SK-N-SH (cell line): Measurements from ENCODE around the gene CPVL. TPM values are rescaled to one million over a fixed set of nuclear protein-coding genes. Genes with fewer than 3 reads are reported as not detected.

Experiments
- CTCF ChIA-PET: fragments of 300-600, 350-600 bp; formaldehyde crosslinking; extraction: SDS; loops from one replicate; lab custom pipeline; 2021; lab: Yijun Ruan, JAX
- POLR2A ChIA-PET: fragments of 350-600 bp; sonication (Branson Sonifier 250); formaldehyde crosslinking; extraction: SDS; loops from one replicate; lab custom pipeline; 2020; ENCODE audit warnings: antibody characterized with exemption, inconsistent platforms; lab: Yijun Ruan, JAX
- DNase-seq: peaks from one replicate; pipeline ENCODE4 v3.0.0; 2012
- H2AFZ ChIP-seq: fragments of 200-600 bp; sonication (generic); 2 replicates; pipeline ENCODE4 v1.8.1; 2016; ENCODE audit warnings: antibody characterized with exemption, mild to moderate bottlenecking, low read depth
- H3F3A ChIP-seq: fragments of 200-600 bp; sonication (generic); replicated peaks from 2 replicates; pipeline ENCODE3; 2016; ENCODE audit warnings: antibody characterized with exemption, mild to moderate bottlenecking; ENCODE audit not compliant: insufficient read depth
- H3K27ac ChIP-seq, 2 experiments: fragments of 200-500 bp in 1 of 2; fragments of 200-600 bp in 1 of 2; sonication (Bioruptor generic) in 1 of 2; sonication (generic), shearing (Covaris generic) in 1 of 2; 2 replicates each; pipeline versions ENCODE4 v1.5.1 to v1.6.1; 2014 to 2016; ENCODE audit warnings: low read depth in 2 of 2, inconsistent platforms in 1 of 2, low read length in 1 of 2, mild to moderate bottlenecking in 1 of 2, mixed read lengths in 1 of 2
- H3K27me3 ChIP-seq: fragments of 200-600 bp; sonication (generic), shearing (Covaris generic); 2 replicates; pipeline ENCODE4 v1.6.1; 2016; ENCODE audit warnings: mixed run types; ENCODE audit not compliant: insufficient read depth
- H3K36me3 ChIP-seq, 2 experiments: fragments of 200-500 bp in 1 of 2; fragments of 200-600 bp in 1 of 2; sonication (Bioruptor generic) in 1 of 2; sonication (generic) in 1 of 2; replicated peaks in 1 of 2; 2 replicates each; pipeline versions ENCODE3 to v1.5.1; 2014 to 2016; ENCODE audit warnings: low read length in 1 of 2, mild to moderate bottlenecking in 1 of 2; ENCODE audit not compliant: insufficient read depth in 2 of 2, control insufficient read depth in 1 of 2
- H3K4me1 ChIP-seq, 2 experiments: fragments of 200-500 bp in 1 of 2; fragments of 200-600 bp in 1 of 2; sonication (Bioruptor generic) in 1 of 2; sonication (generic), shearing (Covaris generic) in 1 of 2; 2 replicates each; pipeline versions ENCODE4 v1.5.1 to v1.6.1; 2014 to 2016; ENCODE audit warnings: low read depth in 1 of 2, low read length in 1 of 2, mixed run types in 1 of 2; ENCODE audit not compliant: insufficient read depth in 2 of 2, control insufficient read depth in 1 of 2
- H3K4me2 ChIP-seq: fragments of 200-600 bp; sonication (generic), shearing (Covaris generic); 2 replicates; pipeline ENCODE4 v1.6.1; 2017; ENCODE audit warnings: mixed run types
- H3K4me3 ChIP-seq, 2 experiments: fragments of 200-500 bp in 1 of 2; fragments of 200-600 bp in 1 of 2; sonication (Bioruptor generic) in 1 of 2; sonication (generic), shearing (Covaris generic) in 1 of 2; 2 replicates each; pipeline versions ENCODE4 v1.5.1 to v1.8.1; 2014 to 2016; ENCODE audit warnings: low read depth in 2 of 2, inconsistent platforms in 1 of 2, low read length in 1 of 2, mild to moderate bottlenecking in 1 of 2, mixed read lengths in 1 of 2, moderate library complexity in 1 of 2
- H3K79me2 ChIP-seq: fragments of 200-600 bp; sonication (generic); 2 replicates; pipeline ENCODE4 v1.8.1; 2017; ENCODE audit warnings: mild to moderate bottlenecking; ENCODE audit not compliant: insufficient read depth
- H3K9ac ChIP-seq: fragments of 200-600 bp; sonication (generic); 2 replicates; pipeline ENCODE4 v1.6.1; 2017; ENCODE audit warnings: mixed run types
- H3K9me2 ChIP-seq: fragments of 200-600 bp; sonication (generic); 2 replicates; pipeline ENCODE4 v1.6.1; 2017; ENCODE audit warnings: mixed run types
- H3K9me3 ChIP-seq: fragments of 200-600 bp; sonication (generic); 2 replicates; pipeline ENCODE4 v1.6.1; 2017; ENCODE audit warnings: mixed run types, mild to moderate bottlenecking, moderate library complexity
- H4K20me1 ChIP-seq: fragments of 200-600 bp; sonication (generic); 2 replicates; pipeline ENCODE4 v1.6.1; 2017; ENCODE audit warnings: mild to moderate bottlenecking, mixed run types; ENCODE audit not compliant: insufficient read depth
- CHD2 ChIP-seq: fragments of 150-350 bp; IDR thresholded peaks from 2 replicates; pipeline ENCODE4 v1.6.1; 2018; ENCODE audit warnings: low read length; ENCODE audit not compliant: partially characterized antibody
- ELF1 ChIP-seq: IDR thresholded peaks from 2 replicates; pipeline ENCODE4 v1.4.0; 2012
- FOSL2 ChIP-seq: IDR thresholded peaks from 2 replicates; pipeline ENCODE4 v1.4.0; 2012; ENCODE audit warnings: low read depth, mild to moderate bottlenecking, moderate library complexity, borderline replicate concordance
- RAD21 ChIP-seq: IDR thresholded peaks from 2 replicates; pipeline ENCODE4 v1.6.1; 2012; ENCODE audit warnings: mild to moderate bottlenecking, low read length
- RCOR1 ChIP-seq: fragments of 150-350 bp; IDR thresholded peaks from 2 replicates; pipeline ENCODE4 v1.6.1; 2017; ENCODE audit warnings: antibody characterized with exemption, low read length
- RFX5 ChIP-seq: IDR thresholded peaks from 2 replicates; pipeline ENCODE4 v1.6.1; 2012; ENCODE audit warnings: mild to moderate bottlenecking, improper control_type of control experiment, low read length
- SMC3 ChIP-seq: IDR thresholded peaks from 2 replicates; pipeline ENCODE4 v1.6.1; 2012; ENCODE audit warnings: low read depth, low read length, improper control_type of control experiment
- TAF1 ChIP-seq: IDR thresholded peaks from 2 replicates; pipeline ENCODE4 v1.6.1; 2012; ENCODE audit warnings: low read depth, mild to moderate bottlenecking, low read length, moderate library complexity, borderline replicate concordance
- TEAD4 ChIP-seq: IDR thresholded peaks from 2 replicates; pipeline ENCODE4 v1.4.0; 2012; ENCODE audit warnings: mild to moderate bottlenecking, borderline replicate concordance; ENCODE audit not compliant: insufficient read depth
- YY1 ChIP-seq: IDR thresholded peaks from 2 replicates; pipeline ENCODE4 v1.4.0; 2012; ENCODE audit warnings: low read depth, mild to moderate bottlenecking
- WGBS: methylation state at CpG from one replicate; pipeline ENCODE4 v1.1.6; 2017; ENCODE audit warnings: low lambda C conversion rate; 5-methylcytosine and 5-hydroxymethylcytosine counted together
- polyA plus RNA-seq, 3 experiments: library from polyadenylated mRNA; depleted of rRNA; stranded (reverse); fragments of >200 nt; gene quantifications; 2 replicates each; pipeline ENCODE4 v1.2.3, GENCODE V29; 2012
- TF ChIP-seq, protein P1 (sequence below): IDR thresholded peaks from 2 replicates; pipeline ENCODE4 v1.4.0; 2012; ENCODE audit warnings: low read depth, borderline replicate concordance
- TF ChIP-seq, protein P2 (sequence below): fragments of 150-350 bp; IDR thresholded peaks from 2 replicates; pipeline ENCODE4 v1.6.1; 2017; ENCODE audit warnings: antibody characterized with exemption, low read length, low read depth, borderline replicate concordance
- TF ChIP-seq, protein P3 (sequence below): fragments of 150-350 bp; IDR thresholded peaks from 2 replicates; pipeline ENCODE4 v1.6.1; 2016; ENCODE audit warnings: mild to moderate bottlenecking, low read depth, low read length

The CPVL gene
- polyA plus RNA-seq, 1 of the 3 experiments (the other 2 are of a cell fraction), result not detected

DNA sequence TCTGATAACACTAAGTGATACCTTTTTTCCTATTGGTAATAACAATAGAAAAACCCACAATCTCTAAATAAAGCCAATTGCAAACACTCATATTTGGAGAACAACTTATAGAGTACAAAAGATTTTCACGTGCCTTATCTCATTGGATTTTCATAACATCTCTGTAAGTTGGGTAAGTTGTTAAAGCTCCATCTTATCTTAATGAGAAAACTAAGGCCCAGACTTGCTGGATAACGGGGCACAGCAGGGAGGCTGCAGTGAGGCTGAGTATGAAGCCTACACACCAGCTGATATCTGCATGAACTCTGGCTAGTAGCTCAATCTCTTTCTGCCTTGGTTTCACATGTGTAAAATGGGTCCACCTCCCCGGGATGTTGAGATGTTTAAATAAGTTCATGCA is 26.8 kb downstream of the CPVL start:
- no peak overlapping the region for H3K4me2 ChIP-seq
- H3K9me2 ChIP-seq, result no peaks in the 10 kb centered on the region
- H3K36me3 ChIP-seq, result no peaks in the 10 kb centered on the region
- H3K27me3 ChIP-seq, result 0 out of 2 replicates have a peak, but pooled peaks cover 5% of the 10 kb centered on the region
- H3K4me3 ChIP-seq, result no peak overlapping the region
- no peak overlapping the region for H2AFZ ChIP-seq
- no peaks in the 10 kb centered on the region for H3F3A ChIP-seq
- no peak for TF ChIP-seq FOSL2
- TF ChIP-seq RFX5, result no peak
- TF ChIP-seq SMC3, result no peak
- TF ChIP-seq, protein P1, sequence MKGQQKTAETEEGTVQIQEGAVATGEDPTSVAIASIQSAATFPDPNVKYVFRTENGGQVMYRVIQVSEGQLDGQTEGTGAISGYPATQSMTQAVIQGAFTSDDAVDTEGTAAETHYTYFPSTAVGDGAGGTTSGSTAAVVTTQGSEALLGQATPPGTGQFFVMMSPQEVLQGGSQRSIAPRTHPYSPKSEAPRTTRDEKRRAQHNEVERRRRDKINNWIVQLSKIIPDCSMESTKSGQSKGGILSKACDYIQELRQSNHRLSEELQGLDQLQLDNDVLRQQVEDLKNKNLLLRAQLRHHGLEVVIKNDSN, result no peak
- TF ChIP-seq YY1, result no peak
- no peak for TF ChIP-seq TEAD4
- no peak for DNase-seq
- CTCF ChIA-PET, result interaction anchor here (0.8 to 48.2 kb wide), 16 partner anchors 10 to 289 kb away, joined by 3 to 1647 read pairs (median 5); partner anchors contain the start of genes CPVL and TRIL
- no peaks in the 10 kb centered on the region for H4K20me1 ChIP-seq
- H3K9me3 ChIP-seq, result no peaks in the 10 kb centered on the region
- H3K4me1 ChIP-seq, result no peaks in the 10 kb centered on the region
- POLR2A ChIA-PET, result no interaction called here
- H3K79me2 ChIP-seq, result no peaks in the 10 kb centered on the region
- WGBS, result 41% methylated on average over 3 of the region's 3 CpGs
- H3K9ac ChIP-seq, result no peak overlapping the region
- no peak overlapping the region for H3K27ac ChIP-seq

DNA sequence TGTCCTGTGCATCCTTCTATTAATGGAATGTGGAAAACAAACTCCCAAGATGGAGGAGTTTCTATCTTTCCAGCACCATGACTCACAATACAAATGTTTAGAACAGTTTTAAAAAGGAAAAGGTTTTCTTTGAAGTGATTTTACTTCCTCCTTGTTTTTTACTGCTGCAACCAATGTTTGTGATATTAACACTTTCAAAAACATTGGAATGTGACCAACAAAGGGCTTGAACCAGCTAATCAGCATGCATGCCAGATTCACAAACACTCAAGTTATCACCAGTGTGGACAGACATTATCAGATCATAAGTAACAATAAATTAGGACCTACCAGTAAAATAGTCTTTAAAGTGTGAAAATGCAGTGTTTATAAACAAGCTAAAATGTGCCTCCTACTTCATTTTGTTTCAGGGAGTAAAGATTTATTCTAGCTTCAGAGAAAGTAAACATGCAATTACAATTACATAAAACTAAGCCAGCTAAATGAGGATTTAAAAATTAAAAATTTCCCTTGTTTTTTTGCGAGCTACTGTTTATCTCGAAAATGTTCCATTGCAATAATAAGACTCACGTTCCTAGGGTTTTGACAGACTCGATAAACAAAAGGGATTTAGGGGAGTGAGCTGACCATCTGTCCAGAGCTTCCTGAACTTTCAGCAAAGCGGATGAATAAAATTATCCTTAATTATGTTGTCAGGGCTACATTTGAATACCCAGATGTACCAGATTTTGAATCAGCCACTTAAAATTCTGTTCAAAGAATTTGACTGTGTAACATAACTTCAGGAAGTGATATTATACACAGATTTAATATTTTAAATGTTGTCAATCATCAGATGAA is 29.8 kb downstream of the CPVL start:
- Histone ChIP-seq H3K4me3 (no peak overlapping the region), H4K20me1 (no peaks in the 10 kb centered on the region), H3K4me2 (no peak overlapping the region), H3F3A (no peaks in the 10 kb centered on the region), H3K9me3 (no peaks in the 10 kb centered on the region), H3K9me2 (no peaks in the 10 kb centered on the region), H3K36me3 (no peaks in the 10 kb centered on the region), H3K27ac (no peak overlapping the region), H2AFZ (no peak overlapping the region), H3K9ac (no peak overlapping the region), H3K27me3 (no peaks in the 10 kb centered on the region), H3K79me2 (no peaks in the 10 kb centered on the region), H3K4me1 (no peaks in the 10 kb centered on the region)
- POLR2A ChIA-PET, result no interaction called here
- WGBS, result 43% methylated on average over 5 of the region's 5 CpGs
- DNase-seq, result no peak
- TF ChIP-seq CHD2, result no peak
- no peak for TF ChIP-seq ELF1
- no peak for TF ChIP-seq RAD21
- TF ChIP-seq RFX5, result no peak
- TF ChIP-seq, protein P2, sequence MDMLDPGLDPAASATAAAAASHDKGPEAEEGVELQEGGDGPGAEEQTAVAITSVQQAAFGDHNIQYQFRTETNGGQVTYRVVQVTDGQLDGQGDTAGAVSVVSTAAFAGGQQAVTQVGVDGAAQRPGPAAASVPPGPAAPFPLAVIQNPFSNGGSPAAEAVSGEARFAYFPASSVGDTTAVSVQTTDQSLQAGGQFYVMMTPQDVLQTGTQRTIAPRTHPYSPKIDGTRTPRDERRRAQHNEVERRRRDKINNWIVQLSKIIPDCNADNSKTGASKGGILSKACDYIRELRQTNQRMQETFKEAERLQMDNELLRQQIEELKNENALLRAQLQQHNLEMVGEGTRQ, result no peak
- no peak for TF ChIP-seq TAF1
- TF ChIP-seq RCOR1, result no peak
- TF ChIP-seq, protein P3, sequence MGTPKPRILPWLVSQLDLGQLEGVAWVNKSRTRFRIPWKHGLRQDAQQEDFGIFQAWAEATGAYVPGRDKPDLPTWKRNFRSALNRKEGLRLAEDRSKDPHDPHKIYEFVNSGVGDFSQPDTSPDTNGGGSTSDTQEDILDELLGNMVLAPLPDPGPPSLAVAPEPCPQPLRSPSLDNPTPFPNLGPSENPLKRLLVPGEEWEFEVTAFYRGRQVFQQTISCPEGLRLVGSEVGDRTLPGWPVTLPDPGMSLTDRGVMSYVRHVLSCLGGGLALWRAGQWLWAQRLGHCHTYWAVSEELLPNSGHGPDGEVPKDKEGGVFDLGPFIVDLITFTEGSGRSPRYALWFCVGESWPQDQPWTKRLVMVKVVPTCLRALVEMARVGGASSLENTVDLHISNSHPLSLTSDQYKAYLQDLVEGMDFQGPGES, result no peak
- no peak for TF ChIP-seq YY1
- no peak for TF ChIP-seq SMC3
- CTCF ChIA-PET, result interaction anchor here (1.1 to 48.2 kb wide), 8 partner anchors 9 to 292 kb away, joined by 3 to 1647 read pairs (median 20); no protein-coding TSS in a partner anchor
